Right renal cortex interstitium (tissue), 3 donors: ENCODE results near the gene SLC16A1. TPM values are rescaled to one million over a fixed set of nuclear protein-coding genes. Genes with fewer than 3 reads are reported as not detected.
A peak's percentile ranks its signal among the peaks of the same experiment; 100 is the strongest.
"Not testable (repeated sequence)": the region's sequence is repeated elsewhere in the genome, so short reads cannot be mapped to it uniquely, and the experiment has no call there.

Experiments
- DNase-seq, 3 donors: peaks; one replicate each; pipeline ENCODE4 v3.0.0-alpha.2; 2013; ENCODE audit warnings: low read depth in 3 of 3, low spot score in 2 of 3
- polyA plus RNA-seq, 3 donors: library from polyadenylated mRNA; unstranded; fragments of 120-200 nt; gene quantifications; one replicate each; pipeline ENCODE4 v1.2.1, GENCODE V29; 2013; ENCODE audit not compliant: insufficient read length in 3 of 3

SLC16A1 gene, protein sequence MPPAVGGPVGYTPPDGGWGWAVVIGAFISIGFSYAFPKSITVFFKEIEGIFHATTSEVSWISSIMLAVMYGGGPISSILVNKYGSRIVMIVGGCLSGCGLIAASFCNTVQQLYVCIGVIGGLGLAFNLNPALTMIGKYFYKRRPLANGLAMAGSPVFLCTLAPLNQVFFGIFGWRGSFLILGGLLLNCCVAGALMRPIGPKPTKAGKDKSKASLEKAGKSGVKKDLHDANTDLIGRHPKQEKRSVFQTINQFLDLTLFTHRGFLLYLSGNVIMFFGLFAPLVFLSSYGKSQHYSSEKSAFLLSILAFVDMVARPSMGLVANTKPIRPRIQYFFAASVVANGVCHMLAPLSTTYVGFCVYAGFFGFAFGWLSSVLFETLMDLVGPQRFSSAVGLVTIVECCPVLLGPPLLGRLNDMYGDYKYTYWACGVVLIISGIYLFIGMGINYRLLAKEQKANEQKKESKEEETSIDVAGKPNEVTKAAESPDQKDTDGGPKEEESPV
- 10 to 100 TPM; 57.2 to 60.5 (median 59.9) TPM for polyA plus RNA-seq

DNA sequence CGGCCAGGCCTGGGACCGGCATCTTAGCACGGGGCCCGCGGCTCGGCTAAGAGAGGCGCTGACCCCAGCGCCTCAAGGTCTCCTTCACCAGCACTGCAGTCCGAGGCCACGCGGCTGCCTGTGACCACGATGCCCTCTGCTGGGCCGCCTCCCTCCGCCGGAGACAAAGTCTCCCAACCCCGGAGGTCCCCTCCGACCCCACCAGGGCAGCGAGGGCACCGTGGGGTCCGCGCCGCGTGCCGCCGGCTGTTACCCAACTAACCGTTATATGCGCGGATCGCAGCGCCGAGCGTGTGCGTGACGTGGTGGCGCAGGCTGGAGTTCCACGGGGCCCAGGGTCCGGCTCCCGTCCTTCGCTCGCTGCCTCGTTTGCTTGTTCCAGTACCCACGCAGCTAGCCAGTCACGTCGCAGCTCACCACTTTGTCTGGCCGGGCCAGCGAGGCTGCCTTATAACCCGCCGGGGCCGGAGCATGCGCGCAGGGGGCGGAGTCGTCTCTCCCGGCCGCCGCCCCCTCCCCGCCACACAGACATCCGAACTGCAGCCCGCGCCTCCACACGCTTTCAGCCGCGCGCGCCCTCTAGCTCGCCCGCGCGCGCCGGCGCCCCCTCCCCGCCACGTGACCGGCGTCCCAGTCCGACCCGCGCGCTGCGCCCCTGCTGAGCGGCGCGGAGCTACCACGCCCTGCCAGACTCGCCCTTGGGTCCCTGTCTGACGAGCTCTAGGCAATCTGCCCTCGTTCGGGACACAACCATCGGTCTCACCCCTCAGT, at the start of gene SLC16A1:
SLC16A1 (minus strand) TSS at position 424 of the 771 bp plus-strand sequence. CDS start 26,888 bp downstream, outside the sequence.
- DNase-seq = peak in 2 of 3 donors; percentile 69 to 81

DNA sequence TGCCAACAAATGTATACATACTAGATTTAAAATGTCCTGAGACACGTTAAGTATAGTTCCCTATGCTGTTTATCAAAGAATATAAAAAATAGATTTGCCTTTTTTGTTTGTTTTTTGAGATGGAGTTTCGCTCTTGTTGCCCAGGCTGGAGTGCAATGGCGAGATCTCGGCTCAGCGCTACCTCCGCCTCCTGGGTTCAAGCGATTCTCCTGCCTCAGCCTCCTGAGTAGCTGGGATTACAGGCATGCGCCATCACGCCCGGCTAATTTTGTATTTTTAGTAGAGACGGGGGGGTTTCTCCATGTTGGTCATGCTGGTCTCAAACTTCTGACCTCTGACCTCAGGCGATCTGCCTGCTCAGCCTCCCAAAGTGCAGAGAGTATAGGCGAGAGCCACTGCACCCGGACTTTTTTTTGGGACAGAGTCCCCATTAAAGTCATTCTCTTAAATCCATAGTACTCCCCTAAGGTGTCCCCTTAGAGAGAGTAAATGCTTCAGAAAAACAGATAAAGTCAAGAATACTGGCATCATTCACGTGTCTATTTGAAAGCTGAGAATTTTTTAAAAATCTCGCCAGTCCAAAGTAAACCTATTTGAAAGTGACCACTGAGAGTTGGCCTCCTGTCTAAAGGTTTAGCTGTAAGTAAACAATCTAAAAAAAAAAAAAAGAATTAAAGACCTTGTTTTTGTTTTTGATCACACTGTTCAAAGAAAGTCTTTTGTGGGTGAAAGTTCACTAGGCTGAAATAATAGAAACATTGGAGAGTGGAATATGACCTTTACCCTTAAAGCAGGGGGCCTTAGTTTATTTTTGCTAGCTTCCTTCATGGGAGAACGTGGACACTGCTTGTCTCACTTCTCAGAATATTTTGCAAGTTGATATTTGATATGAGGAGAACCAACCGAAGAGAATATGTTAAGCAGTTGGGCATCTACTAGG, 48.0 kb upstream of the SLC16A1 start:
- DNase-seq = no peak

DNA sequence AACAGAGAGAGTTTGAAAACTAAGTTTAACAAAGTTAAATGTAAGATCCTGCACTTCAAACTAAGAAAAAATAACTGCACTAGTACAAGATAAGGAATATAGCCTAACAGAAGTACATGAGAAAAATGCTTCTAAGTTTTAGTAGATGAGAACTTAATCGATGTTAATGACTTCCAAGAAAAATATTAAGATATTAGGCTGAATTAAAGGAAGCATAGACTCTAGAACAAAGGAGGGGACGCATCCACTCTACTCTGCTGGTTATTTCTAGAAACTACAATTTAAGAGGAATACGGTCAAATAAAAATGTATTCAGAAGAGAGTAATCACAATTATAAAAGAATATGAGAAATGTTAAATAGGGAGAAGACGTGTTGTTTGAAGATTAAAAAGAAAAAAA, 46.3 kb upstream of the SLC16A1 start:
- DNase-seq = no peak

DNA sequence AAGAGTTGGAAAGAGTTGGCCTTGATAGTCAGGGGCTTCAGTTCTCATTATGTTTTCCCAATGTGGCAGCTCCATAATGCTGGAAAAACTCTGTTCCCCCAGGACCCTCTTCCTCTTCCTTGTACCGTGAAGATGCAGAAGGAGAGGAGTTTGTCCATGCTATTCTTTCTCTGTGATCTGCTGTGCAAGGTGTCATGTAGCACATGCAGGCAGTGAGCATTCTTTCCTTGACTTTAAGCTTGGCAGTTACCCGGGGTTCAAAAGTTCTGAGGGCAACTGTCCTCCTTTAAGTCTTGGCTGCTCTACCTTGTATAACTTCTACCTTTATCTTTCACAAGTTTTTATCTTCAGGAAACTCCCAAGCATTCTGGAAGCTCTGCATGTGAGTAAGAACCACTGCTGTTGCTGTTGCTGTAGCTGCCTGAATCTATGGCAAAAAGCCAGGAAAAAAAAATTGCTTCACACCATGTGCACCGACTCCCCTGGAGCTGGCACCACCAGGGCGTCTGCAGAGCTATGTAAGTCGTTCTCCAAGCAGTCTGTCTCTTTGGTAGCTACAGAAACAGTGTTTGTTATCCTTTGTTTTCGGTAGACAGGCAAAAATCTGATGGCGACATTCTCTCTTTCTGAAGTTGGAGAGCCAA, 42.7 kb upstream of the SLC16A1 start:
- peak in 2 of 3 donors; percentile 10 to 24 for DNase-seq

DNA sequence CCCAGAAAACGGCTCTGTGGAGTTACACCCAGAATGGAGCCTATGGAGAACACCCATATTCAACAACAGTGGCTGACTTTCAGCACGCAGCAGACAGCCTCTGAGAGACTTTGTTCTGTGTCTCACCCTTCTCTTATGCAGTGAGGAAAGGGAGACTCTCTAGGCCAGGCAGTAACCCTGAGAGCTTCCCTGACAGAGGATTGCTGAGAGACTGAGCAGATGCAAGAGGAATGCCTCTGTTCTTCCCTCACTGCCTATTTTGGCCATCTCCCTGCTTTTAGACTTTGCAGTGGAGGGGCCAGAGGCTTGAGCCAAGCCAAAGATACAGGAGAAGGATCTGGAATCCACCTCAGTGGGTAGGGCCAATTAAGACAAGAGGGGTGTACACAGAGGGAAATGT, 41.8 kb upstream of the SLC16A1 start:
- DNase-seq = no peak

DNA sequence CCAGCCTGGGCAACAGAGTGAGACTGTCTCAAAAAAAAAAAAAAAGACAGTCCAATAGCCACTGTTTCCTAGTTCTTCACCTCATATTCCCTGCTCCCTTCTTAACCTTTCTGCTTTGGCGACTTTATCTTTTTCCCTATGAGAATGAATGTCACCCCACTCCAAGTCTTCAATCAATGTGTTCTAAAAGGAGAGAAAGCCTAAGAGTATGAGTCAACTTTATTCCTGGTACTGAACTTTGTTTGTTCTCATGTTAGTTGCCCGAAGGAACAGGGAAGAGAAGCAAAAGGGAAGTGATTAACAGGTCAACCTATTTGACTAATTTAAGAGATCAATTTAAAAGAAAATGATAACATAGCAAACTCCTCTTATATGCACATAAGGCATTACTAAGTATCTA, 39.9 kb upstream of the SLC16A1 start:
- no peak for DNase-seq

DNA sequence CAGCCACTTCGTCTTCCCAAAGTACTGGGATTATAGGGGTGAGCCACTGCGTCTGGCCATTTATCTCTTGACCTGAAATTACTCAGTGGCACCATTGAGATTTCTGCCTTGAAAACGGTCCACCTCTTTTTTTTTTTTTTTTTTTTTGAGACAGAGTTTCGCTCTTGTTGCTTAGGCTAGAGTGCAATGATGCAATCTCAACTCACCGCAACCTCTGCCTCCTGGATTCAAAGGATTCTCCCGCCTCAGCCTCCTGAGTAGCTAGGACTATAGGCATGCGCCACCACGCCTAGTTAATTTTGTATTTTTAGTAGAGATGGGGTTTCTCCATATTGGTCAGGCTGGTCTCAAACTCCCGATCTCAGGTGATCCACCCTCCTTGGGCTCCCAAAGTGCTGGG, 39.0 kb upstream of the SLC16A1 start:
- DNase-seq = not testable (repeated sequence)

DNA sequence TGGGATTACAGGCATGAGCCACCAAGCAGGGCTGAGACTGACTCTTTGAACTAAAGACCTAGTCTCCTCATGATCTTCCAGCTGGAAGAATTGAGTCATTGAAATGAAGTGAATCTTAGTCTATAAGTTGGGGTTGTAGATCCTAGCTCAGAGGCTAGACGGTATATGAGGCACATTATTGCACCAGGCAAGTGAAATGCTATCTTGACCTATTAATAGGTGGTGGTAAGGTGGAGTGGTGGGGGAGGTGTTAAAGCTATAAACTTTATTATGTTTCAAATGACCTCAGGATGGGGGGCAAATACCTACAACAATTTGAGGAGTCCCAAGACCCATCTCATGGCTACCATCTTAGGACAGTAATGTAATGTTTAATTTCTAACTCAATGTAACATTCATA, 36.8 kb upstream of the SLC16A1 start:
- no peak for DNase-seq

DNA sequence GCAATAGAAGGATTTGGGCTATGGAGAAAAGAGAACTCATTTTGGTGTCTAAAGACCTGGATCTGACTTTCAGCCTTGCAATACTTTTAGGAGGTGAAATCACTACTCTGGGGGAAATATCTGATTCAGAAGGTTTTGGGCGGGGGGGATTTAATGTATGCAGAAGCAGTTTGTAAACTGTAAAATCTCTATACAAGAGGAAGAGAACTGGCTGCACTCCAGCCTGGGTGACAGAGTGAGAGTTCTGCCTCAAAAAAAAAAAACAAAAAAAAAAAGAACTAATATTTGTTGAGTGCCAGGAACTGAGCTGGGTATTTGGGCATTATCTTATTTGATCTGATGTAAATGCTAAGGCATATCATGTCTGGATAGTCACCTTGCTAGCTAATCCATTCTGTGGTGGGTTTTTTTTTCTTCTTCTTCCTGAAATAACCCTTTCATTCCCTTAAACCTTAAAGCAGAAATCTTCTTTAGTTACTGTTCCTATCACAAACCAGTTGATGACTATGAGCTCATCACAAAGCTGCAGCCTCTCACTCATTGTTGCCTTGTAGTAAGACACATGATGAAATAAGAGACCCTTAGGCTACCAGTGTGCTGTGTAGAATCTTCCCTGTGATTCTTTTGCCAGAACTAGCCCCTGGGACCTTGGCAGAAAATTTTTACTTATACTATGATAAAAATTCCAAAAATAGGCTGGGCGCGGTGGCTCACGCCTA, 35.6 kb upstream of the SLC16A1 start:
- DNase-seq = no peak

DNA sequence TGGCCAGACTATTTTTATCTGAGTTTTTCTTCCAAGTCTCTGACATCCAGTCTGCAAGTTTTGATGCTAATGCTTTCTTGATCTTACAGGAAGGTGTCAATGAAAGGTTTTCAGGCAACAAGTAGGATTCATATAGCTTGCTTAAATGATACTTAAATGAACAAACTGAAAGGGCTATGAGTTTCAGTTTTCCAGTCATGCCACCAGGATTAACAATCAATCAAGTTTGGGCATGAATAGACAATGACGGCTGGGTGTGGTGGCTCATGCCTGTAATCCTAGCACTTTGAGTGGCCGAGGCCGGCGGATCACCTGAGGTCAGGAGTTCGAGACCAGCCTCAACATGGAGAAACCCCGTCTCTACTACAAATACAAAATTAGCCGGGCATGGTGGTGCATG, 34.3 kb upstream of the SLC16A1 start:
- no peak for DNase-seq

DNA sequence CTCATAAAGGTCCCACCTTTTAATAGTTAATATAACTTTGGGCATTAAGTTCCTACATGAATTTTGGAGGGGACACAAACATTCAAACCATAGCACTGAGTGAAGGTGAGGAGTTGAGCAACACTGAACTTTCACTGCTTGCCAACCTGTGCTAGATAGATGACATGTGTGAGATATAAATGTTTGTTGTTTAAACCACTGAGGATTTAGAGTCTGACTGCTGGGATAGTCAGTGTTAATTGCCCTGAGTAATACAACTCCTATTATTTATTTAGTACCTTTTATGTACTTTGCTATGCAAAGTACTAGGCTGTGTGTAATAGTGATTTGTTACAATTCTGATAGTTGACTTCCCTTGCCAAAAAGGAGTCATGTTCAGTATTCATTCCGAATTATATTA, 32.4 kb upstream of the SLC16A1 start:
- DNase-seq = no peak

DNA sequence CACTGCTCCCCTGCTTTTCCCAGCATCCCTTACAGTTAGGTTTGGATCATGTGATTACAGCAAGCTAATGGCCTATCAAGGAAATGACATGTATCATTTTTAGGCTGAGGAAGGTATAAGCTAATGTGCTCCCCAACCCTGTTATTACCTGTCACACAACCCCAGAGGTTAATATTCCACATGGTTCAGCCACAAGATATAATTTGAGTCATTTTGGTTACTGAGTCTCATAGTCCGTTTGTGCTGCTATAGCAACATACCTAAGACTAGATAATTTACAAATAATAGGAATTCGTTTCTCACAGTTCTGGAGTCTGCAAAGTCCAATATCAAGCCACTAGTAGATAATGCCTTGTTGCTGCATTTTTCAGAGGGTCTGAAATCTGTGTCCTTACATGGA, 29.1 kb upstream of the SLC16A1 start:
- DNase-seq = no peak

DNA sequence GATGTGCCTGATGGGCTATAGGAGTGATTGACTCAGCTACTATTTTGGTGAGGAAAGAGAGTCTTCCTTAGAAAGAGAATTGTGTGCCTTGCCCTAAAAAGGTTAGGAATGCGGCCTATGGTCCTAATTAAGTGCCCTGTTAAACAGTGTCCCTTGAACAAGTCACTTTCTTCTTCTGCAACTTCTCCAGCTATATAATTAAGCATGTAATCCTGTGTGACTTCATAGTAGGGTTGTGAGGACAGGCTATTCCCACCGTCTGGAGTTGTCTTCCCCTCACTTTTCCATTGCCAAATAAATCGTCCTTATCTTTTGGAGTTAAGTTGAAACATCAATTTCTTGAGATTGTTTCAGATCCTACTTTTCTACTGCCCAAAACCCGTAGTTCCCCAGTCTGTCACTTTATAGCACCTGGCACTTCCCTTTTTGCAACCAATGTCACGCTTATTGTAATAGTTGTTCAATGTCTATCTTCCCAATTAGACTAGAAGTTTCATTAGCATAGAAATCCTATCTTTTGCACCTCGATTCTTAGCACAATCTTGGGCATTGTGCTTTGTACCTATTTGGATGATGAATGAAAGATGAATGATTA, 27.6 kb upstream of the SLC16A1 start:
- no peak for DNase-seq

DNA sequence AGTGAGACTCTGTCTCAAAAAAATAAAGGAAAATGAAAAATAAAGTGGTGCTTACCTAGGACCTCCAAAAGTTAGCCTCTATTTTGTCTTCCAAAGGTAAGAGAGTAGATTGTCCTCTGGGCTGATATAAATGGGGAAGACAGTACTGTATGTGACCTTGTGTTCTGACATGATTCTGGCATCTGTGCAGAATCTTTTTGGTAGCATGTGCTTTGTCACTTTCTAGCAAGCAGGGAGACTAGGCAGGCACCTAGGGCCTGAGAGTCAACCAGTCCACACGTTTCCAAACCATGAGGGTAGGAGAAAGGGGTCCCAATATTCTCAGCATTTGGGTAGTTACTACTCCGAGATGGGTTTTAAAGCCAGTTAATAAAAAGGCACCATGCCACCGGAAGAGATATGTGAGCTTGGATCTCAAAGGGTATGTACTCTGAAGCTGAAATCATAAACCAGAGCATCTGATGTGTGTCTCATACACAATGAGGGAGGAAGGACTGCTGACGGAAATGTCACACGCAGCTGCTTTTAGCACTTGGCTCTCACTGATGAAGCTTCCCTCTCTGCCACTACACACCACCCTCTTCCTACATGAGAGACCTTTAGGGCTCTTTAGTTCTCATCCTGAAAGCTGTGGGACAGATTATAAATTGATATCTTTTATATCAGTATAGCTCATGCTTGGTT, 27.0 kb upstream of the SLC16A1 start:
- DNase-seq = no peak

DNA sequence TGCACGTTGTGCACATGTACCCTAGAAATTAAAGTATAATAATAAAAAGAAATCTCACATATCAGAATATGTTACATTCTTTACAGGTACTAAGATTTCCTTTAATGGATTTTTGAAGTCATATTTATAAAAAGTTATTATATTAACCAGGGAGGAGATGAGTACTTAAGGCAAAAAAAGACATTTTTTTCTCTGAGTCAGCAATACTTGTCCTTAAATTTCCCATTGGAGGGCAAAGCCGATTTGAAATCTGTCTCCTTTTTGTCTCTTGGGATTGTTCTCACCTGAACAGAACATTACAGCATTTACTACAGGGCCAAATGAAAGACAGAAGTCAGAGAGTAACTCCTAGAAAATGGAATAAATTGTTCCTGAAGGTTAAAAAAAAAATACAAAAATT, 26.3 kb upstream of the SLC16A1 start:
- DNase-seq = no peak

DNA sequence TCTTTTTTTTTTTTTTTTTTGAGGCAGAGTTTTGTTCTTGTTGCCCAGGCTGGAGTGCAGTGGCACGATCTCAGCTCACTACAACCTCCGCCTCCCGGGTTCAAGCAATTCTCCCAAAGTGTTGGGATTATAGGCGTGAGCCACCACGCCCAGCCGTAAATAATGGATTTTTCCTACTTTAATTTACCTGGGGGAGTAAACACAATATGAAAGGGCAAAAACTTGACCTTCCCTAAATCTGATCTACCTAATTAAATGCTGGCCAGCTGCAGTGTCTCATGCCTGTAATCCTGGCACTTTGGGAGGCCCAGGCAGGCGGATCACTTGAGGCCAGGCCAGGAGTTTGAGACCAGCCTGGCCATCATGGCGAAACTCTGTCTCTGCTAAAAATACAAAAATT, 25.8 kb upstream of the SLC16A1 start:
- DNase-seq = not testable (repeated sequence)

DNA sequence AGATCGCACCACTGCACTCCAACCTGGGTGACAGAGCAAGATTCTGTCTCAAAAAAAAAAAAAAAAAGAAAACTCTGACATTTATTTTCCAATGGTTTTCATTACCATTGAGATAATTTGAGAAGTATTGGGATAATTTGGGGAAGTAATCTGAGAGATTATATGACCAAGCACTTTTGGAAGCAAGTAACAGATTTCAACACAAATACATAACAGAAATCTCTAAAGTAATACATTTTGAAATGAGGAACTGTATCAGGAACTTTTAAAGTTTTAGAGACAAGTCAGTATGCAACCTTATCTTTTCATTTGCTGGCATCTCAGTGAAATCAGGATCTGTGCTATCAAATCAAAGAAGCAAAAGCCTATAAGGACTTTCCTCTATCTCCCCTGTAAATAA, 25.4 kb upstream of the SLC16A1 start:
- DNase-seq = no peak

DNA sequence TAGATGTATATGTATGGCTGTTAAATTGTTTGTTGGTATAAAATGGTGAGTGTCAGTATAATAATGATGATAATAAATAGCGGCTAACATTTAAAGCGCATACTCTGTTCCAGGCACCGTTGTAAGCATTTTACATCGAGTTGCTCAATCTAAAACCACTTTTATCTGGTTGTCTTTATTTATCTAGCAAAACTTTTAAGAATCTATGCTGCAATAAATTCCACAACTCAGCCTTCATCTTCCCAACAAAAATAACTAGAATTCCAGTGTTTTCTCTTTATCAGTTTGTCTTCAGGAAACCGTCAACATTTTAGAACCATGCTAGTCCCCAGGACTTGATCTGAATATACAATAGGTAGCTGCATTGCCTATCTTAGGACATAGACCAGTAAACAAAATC, 19.3 kb upstream of the SLC16A1 start:
- DNase-seq = no peak

DNA sequence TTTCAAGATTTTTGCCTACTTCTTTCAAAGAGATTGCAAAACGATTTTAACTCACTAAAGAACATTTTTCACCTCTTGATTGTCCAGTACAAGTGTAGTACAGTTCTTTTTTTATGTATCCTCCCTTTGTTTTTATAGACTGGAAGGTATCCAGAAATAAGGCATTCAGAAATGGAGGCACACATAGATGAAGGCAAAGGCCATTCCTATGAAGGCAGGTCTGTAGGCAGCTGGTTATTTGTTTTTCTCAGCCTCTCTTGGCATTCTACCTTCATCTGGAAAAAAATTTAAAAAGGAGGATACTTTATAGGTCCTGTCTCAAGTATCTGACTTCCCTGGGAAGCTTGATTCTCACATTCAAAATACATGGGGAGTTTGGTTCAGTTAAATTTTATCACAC, 18.6 kb upstream of the SLC16A1 start:
- no peak for DNase-seq
